Measurements from ENCODE around the gene ABI3BP.

Gene ABI3BP

DNA sequence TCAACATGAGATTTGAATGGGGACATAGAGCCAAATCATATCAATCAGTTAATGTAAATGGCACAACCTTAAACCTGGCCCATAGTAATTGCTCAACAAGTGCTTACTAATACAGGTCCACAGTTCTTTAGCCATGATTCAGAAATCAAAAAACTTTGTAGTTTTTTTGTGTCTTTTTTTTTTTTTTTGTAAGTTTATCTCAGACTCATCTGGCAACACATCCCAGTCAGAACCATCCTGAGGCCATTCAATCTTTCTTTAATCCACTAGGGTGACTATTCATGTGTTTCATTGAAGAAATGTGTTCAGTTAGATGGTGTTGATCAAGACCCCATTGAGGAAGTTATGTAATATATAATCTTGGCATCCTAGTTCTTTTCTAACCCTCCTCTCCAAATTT is 65.4 kb downstream of the ABI3BP start:
- Histone ChIP-seq H3K4me3 (ENCODE audit: low read length, poor library complexity, severe bottlenecking) (no peak overlapping the region), H3K9me2 (replicated peaks; ENCODE audit: low read depth, low read length) (no peaks in the 10 kb centered on the region), H4K20me1 (ENCODE audit: insufficient read depth, low read length, poor library complexity, severe bottlenecking) (no peaks in the 10 kb centered on the region), H3K27me3 (ENCODE audit: insufficient read depth, low read length, poor library complexity, severe bottlenecking) (no peaks in the 10 kb centered on the region), H3K4me2 (ENCODE audit: low read depth, low read length, poor library complexity, severe bottlenecking) (no peak overlapping the region), H3K79me2 (ENCODE audit: insufficient read depth, low read length) (no peaks in the 10 kb centered on the region), H3K9me3 (ENCODE audit: insufficient read depth, low read depth, low read length) (no peaks in the 10 kb centered on the region), H3K36me3 (ENCODE audit: insufficient read depth, low read length) (no peaks in the 10 kb centered on the region), H3K9ac (ENCODE audit: low read depth, low read length, poor library complexity, severe bottlenecking) (no peak overlapping the region), H2AFZ (ENCODE audit: low read length) (no peak overlapping the region), H3K4me1 (ENCODE audit: insufficient read depth, low read length, poor library complexity, severe bottlenecking) (no peaks in the 10 kb centered on the region), H3F3A (ENCODE audit: low read depth) (no peaks in the 10 kb centered on the region)
- no peak for TF ChIP-seq EZH2phosphoT487 (IDR thresholded peaks at IDR 0.05; ENCODE audit: borderline replicate concordance)

GRCh38 chr3:100915706-100916495 is 77.3 kb downstream of the ABI3BP start:
- H3K9me2 ChIP-seq (replicated peaks; ENCODE audit: low read depth, low read length) = no peaks in the 10 kb centered on the region
- no peak overlapping the region for H2AFZ ChIP-seq (ENCODE audit: low read length)

GRCh38 chr3:100913870-100914648 is 79.2 kb downstream of the ABI3BP start:
- no peak overlapping the region for H3K4me3 ChIP-seq (ENCODE audit: low read length, poor library complexity, severe bottlenecking)
- H4K20me1 ChIP-seq (ENCODE audit: insufficient read depth, low read length, poor library complexity, severe bottlenecking) = no peaks in the 10 kb centered on the region
- TF ChIP-seq, protein P1, sequence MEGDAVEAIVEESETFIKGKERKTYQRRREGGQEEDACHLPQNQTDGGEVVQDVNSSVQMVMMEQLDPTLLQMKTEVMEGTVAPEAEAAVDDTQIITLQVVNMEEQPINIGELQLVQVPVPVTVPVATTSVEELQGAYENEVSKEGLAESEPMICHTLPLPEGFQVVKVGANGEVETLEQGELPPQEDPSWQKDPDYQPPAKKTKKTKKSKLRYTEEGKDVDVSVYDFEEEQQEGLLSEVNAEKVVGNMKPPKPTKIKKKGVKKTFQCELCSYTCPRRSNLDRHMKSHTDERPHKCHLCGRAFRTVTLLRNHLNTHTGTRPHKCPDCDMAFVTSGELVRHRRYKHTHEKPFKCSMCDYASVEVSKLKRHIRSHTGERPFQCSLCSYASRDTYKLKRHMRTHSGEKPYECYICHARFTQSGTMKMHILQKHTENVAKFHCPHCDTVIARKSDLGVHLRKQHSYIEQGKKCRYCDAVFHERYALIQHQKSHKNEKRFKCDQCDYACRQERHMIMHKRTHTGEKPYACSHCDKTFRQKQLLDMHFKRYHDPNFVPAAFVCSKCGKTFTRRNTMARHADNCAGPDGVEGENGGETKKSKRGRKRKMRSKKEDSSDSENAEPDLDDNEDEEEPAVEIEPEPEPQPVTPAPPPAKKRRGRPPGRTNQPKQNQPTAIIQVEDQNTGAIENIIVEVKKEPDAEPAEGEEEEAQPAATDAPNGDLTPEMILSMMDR (conservative IDR thresholded peaks at IDR 0.05; ENCODE audit: low read length) = no peak
- TF ChIP-seq EZH2phosphoT487 (IDR thresholded peaks at IDR 0.05; ENCODE audit: borderline replicate concordance) = no peak
- no peaks in the 10 kb centered on the region for H3K9me2 ChIP-seq (replicated peaks; ENCODE audit: low read depth, low read length)
- H3K36me3 ChIP-seq (ENCODE audit: insufficient read depth, low read length) = no peaks in the 10 kb centered on the region
- no peaks in the 10 kb centered on the region for H3F3A ChIP-seq (ENCODE audit: low read depth)
- no peaks in the 10 kb centered on the region for H3K79me2 ChIP-seq (ENCODE audit: insufficient read depth, low read length)
- no peaks in the 10 kb centered on the region for H3K9me3 ChIP-seq (ENCODE audit: insufficient read depth, low read depth, low read length)
- no peaks in the 10 kb centered on the region for H3K4me1 ChIP-seq (ENCODE audit: insufficient read depth, low read length, poor library complexity, severe bottlenecking)
- H3K9ac ChIP-seq (ENCODE audit: low read depth, low read length, poor library complexity, severe bottlenecking) = no peak overlapping the region
- H3K27me3 ChIP-seq (ENCODE audit: insufficient read depth, low read length, poor library complexity, severe bottlenecking) = no peaks in the 10 kb centered on the region
- no peak overlapping the region for H3K4me2 ChIP-seq (ENCODE audit: low read depth, low read length, poor library complexity, severe bottlenecking)
- H2AFZ ChIP-seq (ENCODE audit: low read length) = no peak overlapping the region

More at GRCh38 chr3:100915706-100916495, 77.3 kb downstream of the ABI3BP start:
- Histone ChIP-seq H3K79me2 (ENCODE audit: insufficient read depth, low read length) (no peaks in the 10 kb centered on the region), H3K9ac (ENCODE audit: low read depth, low read length, poor library complexity, severe bottlenecking) (no peak overlapping the region), H3K9me3 (ENCODE audit: insufficient read depth, low read depth, low read length) (no peaks in the 10 kb centered on the region), H3K27me3 (ENCODE audit: insufficient read depth, low read length, poor library complexity, severe bottlenecking) (no peaks in the 10 kb centered on the region), H3K4me3 (ENCODE audit: low read length, poor library complexity, severe bottlenecking) (no peak overlapping the region), H3F3A (ENCODE audit: low read depth) (no peaks in the 10 kb centered on the region), H4K20me1 (ENCODE audit: insufficient read depth, low read length, poor library complexity, severe bottlenecking) (no peaks in the 10 kb centered on the region), H3K4me2 (ENCODE audit: low read depth, low read length, poor library complexity, severe bottlenecking) (no peak overlapping the region), H3K36me3 (ENCODE audit: insufficient read depth, low read length) (no peaks in the 10 kb centered on the region), H3K4me1 (ENCODE audit: insufficient read depth, low read length, poor library complexity, severe bottlenecking) (no peaks in the 10 kb centered on the region)
- TF ChIP-seq, protein P1 (conservative IDR thresholded peaks at IDR 0.05; ENCODE audit: low read length) = no peak
- no peak for TF ChIP-seq EZH2phosphoT487 (IDR thresholded peaks at IDR 0.05; ENCODE audit: borderline replicate concordance)

Data from Loucy (cell line).